Gastrocnemius medialis (tissue), 4 donors: ENCODE results near the gene XPNPEP2.

Experiments
- CTCF ChIP-seq, 5 experiments: fragments of 450-650 bp in 3 of 5; fragments of 200-600 bp in 2 of 5; sonication (generic) in 2 of 5; IDR thresholded peaks in 4 of 5; conservative IDR thresholded peaks in 1 of 5; 1 replicate in 4 of 5; 2 replicates in 1 of 5; pipeline ENCODE4 v1.5.1; 2016 to 2019; ENCODE audit warnings: antibody characterized with exemption in 5 of 5, mild to moderate bottlenecking in 3 of 5, moderate library complexity in 3 of 5
- POLR2A ChIP-seq, 2 donors: fragments of 450-650 bp; IDR thresholded peaks; one replicate each; pipeline ENCODE4 v1.6.1; 2017; ENCODE audit warnings: antibody characterized with exemption in 2 of 2, mild to moderate bottlenecking in 2 of 2, moderate library complexity in 2 of 2

DNA sequence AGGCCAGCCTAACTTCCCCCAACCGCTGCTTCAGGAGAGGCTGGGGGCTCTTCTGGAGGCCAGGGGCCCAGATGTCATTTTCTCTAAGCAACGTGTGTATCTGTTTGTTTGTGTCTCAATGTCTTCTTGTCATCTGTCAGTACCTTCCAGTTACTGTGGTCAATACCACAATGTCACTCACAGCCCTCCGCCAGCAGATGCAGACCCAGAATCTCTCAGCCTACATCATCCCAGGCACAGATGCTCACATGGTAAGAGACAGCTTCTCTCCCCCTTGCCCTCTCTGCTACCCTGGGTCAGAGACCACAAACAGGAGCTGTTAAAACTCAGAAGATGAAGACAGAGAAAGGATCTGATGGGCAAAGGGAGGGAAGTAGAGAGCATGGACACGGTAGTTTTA is 5.0 kb downstream of the XPNPEP2 start:
- TF ChIP-seq CTCF (IDR thresholded peaks at IDR 0.05 in 4 of 5, conservative IDR thresholded peaks at IDR 0.05 in 1 of 5), result no peak
- no peak for TF ChIP-seq POLR2A (IDR thresholded peaks at IDR 0.05)
